Keratinocyte (primary cell): ENCODE results near the gene BAHD1. TPM values are rescaled to one million over a fixed set of nuclear protein-coding genes. Genes with fewer than 3 reads are reported as not detected.
A peak's percentile ranks its signal among the peaks of the same experiment; 100 is the strongest.

Experiments
- DNase-seq: peaks from one replicate; pipeline ENCODE4 v3.0.0-alpha.2; 2011; ENCODE audit warnings: low read depth, missing footprints, low spot score
- FAIRE-seq: peaks from 2 replicates; lab custom pipeline; 2011; peaks lifted over from hg19 to GRCh38; lab: Jason Lieb, UNC
- H2AFZ ChIP-seq: 2 replicates; pipeline ENCODE4 v1.6.0; 2012; ENCODE audit warnings: low read length, control low read depth, inconsistent platforms; ENCODE audit not compliant: control insufficient read depth
- H3K27ac ChIP-seq: 2 replicates; pipeline ENCODE4 v1.5.1; 2011; ENCODE audit warnings: low read length; ENCODE audit not compliant: control insufficient read depth, insufficient read depth
- H3K27me3 ChIP-seq: 3 replicates; pipeline ENCODE4 v1.6.0; 2011; ENCODE audit warnings: low read length; ENCODE audit not compliant: control insufficient read depth, insufficient read depth; ENCODE audit errors: extremely low read depth
- H3K36me3 ChIP-seq, 2 experiments: 2 replicates in 1 of 2; 3 replicates in 1 of 2; pipeline ENCODE4 v1.5.1; 2011; ENCODE audit warnings: low read length in 2 of 2, mild to moderate bottlenecking in 1 of 2; ENCODE audit not compliant: control insufficient read depth in 2 of 2, insufficient read depth in 2 of 2; ENCODE audit errors: extremely low read depth in 1 of 2
- H3K4me1 ChIP-seq: 3 replicates; pipeline ENCODE4 v1.5.1; 2011; ENCODE audit warnings: low read length; ENCODE audit not compliant: control insufficient read depth, insufficient read depth; ENCODE audit errors: extremely low read depth
- H3K4me2 ChIP-seq: 3 replicates; pipeline ENCODE4 v1.6.0; 2011; ENCODE audit warnings: low read depth, low read length; ENCODE audit not compliant: control insufficient read depth, insufficient read depth; ENCODE audit errors: extremely low read depth
- H3K4me3 ChIP-seq, 3 experiments: fragments of 200-600 bp in 1 of 3; sonication (generic) in 1 of 3; 2 replicates in 2 of 3; 3 replicates in 1 of 3; pipeline ENCODE4 v1.5.1; 2011 to 2016; ENCODE audit warnings: low read length in 3 of 3, mild to moderate bottlenecking in 3 of 3, control low read depth in 2 of 3, inconsistent platforms in 1 of 3, low read depth in 1 of 3, mixed read lengths in 1 of 3, mixed run types in 1 of 3, moderate library complexity in 1 of 3; ENCODE audit not compliant: control insufficient read depth in 2 of 3, insufficient read depth in 2 of 3; ENCODE audit errors: extremely low read depth in 1 of 3
- H3K79me2 ChIP-seq: 2 replicates; pipeline ENCODE4 v1.6.0; 2012; ENCODE audit warnings: low read length; ENCODE audit not compliant: control insufficient read depth, insufficient read depth
- H3K9ac ChIP-seq: 3 replicates; pipeline ENCODE4 v1.6.0; 2011; ENCODE audit warnings: low read length; ENCODE audit not compliant: control insufficient read depth, insufficient read depth; ENCODE audit errors: extremely low read depth
- H3K9me1 ChIP-seq: 3 replicates; pipeline ENCODE4 v1.6.0; 2011; ENCODE audit warnings: low read length; ENCODE audit not compliant: control insufficient read depth, insufficient read depth; ENCODE audit errors: extremely low read depth
- H3K9me3 ChIP-seq: 2 replicates; pipeline ENCODE4 v1.5.1; 2012; ENCODE audit warnings: low read depth, low read length; ENCODE audit not compliant: control insufficient read depth
- H4K20me1 ChIP-seq: 3 replicates; pipeline ENCODE4 v1.6.0; 2011; ENCODE audit warnings: low read length; ENCODE audit not compliant: control insufficient read depth, insufficient read depth; ENCODE audit errors: extremely low read depth
- EZH2 ChIP-seq: IDR thresholded peaks from one replicate; pipeline ENCODE4 v1.6.1; 2012; ENCODE audit warnings: inconsistent platforms, mild to moderate bottlenecking, low read length, moderate library complexity
- dilution Hi-C: fragments of 300-500 bp; cut with MboI; formaldehyde crosslinking; loops from one replicate; pipeline ENCODE4 v1.7.0; 2020; ENCODE audit warnings: low sequenced_read_pairs; ENCODE audit not compliant: extremely low pct_ligation_motif_present
- polyA plus RNA-seq, 5 experiments: library from polyadenylated mRNA; depleted of rRNA in 3 of 5; stranded (reverse) in 3 of 5; stranded (forward) in 1 of 5; unstranded in 1 of 5; fragments of >200 nt; gene quantifications; 1 replicate in 1 of 5; 2 replicates in 3 of 5; 3 replicates in 1 of 5; pipeline versions ENCODE4 v1.2.1 to v1.2.3, GENCODE V29; 2011 to 2012; ENCODE audit warnings: missing spikeins in 2 of 5, low read depth in 1 of 5, low replicate concordance in 1 of 5
- TF ChIP-seq, protein P1 (sequence below), 3 experiments: IDR thresholded peaks in 1 of 3; conservative IDR thresholded peaks in 1 of 3; optimal IDR thresholded peaks in 1 of 3; 2 replicates in 2 of 3; 3 replicates in 1 of 3; pipeline versions ENCODE3 to v1.5.1; 2011; ENCODE audit warnings: low read length in 3 of 3, mild to moderate bottlenecking in 3 of 3, moderate library complexity in 2 of 3, control low read depth in 1 of 3, inconsistent platforms in 1 of 3; ENCODE audit not compliant: insufficient read depth in 2 of 3; ENCODE audit errors: extremely low read depth in 1 of 3

The BAHD1 gene
- polyA plus RNA-seq, 1 donor (not counting 4 experiments of a cell fraction or from before 2014, with no cell fraction given), result 4.8 TPM

DNA sequence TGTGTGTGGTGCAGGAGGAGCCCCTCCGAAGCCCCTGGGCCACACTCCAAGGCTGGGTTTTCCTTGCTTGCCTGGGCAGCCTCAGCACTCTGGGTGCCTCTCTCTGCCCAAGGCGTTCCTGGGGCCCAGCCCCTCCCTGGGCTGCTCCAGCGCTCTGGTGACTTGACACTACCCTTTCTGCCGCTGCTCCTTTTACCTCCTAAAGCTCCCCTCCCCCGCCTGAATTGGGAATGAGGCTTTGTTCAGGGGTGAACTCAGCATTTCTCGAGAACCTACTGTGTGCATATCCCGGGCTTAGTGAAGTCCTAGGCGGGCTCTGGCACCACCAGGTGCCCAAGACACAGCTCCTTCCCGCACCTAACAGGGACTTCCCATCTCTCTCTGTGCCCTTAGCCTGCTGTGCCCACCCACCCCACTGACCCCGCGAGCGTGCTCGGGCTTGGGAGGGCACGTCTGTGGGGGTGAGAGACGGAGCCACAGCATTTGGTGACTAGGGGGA lies 1.2 kb upstream of the BAHD1 start:
- no peaks in the 10 kb centered on the region for H3K9me3 ChIP-seq
- TF ChIP-seq EZH2, result no peak
- peak overlapping the region; percentile 75 to 77 (median 75) for H3K4me3 ChIP-seq
- DNase-seq, result no peak
- dilution Hi-C loops, result no loop called here
- peak overlapping the region; percentile 42 for H3K9ac ChIP-seq
- peaks cover 19% of the 10 kb centered on the region for H3K79me2 ChIP-seq
- H4K20me1 ChIP-seq, result peaks cover 3% of the 10 kb centered on the region
- peaks cover 45% of the 10 kb centered on the region for H3K27me3 ChIP-seq
- peak overlapping the region; percentile 90 for H3K4me2 ChIP-seq
- peak; percentile 49 for FAIRE-seq
- H3K9me1 ChIP-seq, result no peaks in the 10 kb centered on the region
- H3K36me3 ChIP-seq, result no peaks in the 10 kb centered on the region
- no peak overlapping the region for H3K27ac ChIP-seq
- H3K4me1 ChIP-seq, result peaks cover 26% of the 10 kb centered on the region
- H2AFZ ChIP-seq, result peak overlapping the region; percentile 78

DNA sequence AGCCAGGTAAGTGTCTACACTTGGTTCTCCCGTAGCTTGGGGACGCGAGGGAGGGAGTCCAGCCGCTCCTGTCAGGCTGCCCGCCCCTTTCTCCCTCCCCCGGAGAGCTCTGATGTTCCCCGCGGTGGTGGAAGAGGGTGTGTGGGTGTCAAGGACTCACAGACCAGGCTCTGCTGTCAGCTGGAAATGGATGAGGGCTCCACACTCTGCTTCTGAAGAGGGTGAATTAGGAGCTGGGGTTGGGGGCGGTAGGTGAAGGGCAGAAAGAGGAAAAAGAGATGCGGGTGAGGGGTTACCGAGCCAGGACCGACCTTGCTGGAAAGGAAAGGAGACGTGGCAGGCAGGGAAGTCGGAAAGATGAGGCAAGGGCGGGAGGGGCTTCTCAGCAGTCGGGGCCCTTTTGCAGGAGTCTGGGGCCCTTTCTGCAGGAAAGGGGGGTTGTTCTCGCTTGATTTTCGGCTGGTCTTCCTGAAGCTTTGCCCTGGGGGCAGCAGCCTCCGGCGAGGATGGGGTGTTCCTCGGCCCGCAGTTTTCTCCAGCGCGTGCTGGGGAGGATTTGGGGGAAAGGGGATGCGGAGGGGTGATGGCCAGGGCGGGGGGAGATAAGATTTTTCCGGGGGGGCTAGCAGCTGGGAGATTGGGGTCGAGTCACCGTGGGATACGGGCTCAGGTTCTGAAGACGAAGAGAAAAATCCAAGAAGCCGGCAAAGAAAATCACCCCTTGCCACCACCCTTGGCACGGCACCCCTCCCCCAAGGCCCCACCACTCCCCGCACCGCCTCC lies 602 bp upstream of the BAHD1 start:
- H3K9ac ChIP-seq, result peak overlapping the region; percentile 42
- peak overlapping the region; percentile 75 to 77 (median 75) for H3K4me3 ChIP-seq
- dilution Hi-C loops, result no loop called here
- H3K79me2 ChIP-seq, result peaks cover 19% of the 10 kb centered on the region
- TF ChIP-seq, protein P1, sequence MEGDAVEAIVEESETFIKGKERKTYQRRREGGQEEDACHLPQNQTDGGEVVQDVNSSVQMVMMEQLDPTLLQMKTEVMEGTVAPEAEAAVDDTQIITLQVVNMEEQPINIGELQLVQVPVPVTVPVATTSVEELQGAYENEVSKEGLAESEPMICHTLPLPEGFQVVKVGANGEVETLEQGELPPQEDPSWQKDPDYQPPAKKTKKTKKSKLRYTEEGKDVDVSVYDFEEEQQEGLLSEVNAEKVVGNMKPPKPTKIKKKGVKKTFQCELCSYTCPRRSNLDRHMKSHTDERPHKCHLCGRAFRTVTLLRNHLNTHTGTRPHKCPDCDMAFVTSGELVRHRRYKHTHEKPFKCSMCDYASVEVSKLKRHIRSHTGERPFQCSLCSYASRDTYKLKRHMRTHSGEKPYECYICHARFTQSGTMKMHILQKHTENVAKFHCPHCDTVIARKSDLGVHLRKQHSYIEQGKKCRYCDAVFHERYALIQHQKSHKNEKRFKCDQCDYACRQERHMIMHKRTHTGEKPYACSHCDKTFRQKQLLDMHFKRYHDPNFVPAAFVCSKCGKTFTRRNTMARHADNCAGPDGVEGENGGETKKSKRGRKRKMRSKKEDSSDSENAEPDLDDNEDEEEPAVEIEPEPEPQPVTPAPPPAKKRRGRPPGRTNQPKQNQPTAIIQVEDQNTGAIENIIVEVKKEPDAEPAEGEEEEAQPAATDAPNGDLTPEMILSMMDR (optimal IDR thresholded peaks at IDR 0.05 in 1 of 3, IDR thresholded peaks at IDR 0.05 in 1 of 3, conservative IDR thresholded peaks at IDR 0.05 in 1 of 3; ENCODE audit: extremely low read depth in 1 of 3, insufficient read depth in 2 of 3, low read length in 3 of 3), result peak in 1 of 3 experiments; percentile 6
- TF ChIP-seq EZH2, result no peak
- H3K36me3 ChIP-seq, result no peaks in the 10 kb centered on the region
- FAIRE-seq (no peak), DNase-seq (no peak)
- no peak overlapping the region for H3K27ac ChIP-seq
- peaks cover 26% of the 10 kb centered on the region for H3K4me1 ChIP-seq
- peak overlapping the region; percentile 90 for H3K4me2 ChIP-seq
- peaks cover 3% of the 10 kb centered on the region for H4K20me1 ChIP-seq
- no peaks in the 10 kb centered on the region for H3K9me3 ChIP-seq
- no peaks in the 10 kb centered on the region for H3K9me1 ChIP-seq
- H3K27me3 ChIP-seq, result peaks cover 38% of the 10 kb centered on the region
- H2AFZ ChIP-seq, result peak overlapping the region; percentile 78
